GM06990 (cell line): Measurements from ENCODE around the gene MRPS18A.

Source experiments
- DNase-seq: peaks from one replicate; pipeline ENCODE4 v3.0.0-alpha.2; 2011; ENCODE audit not compliant: insufficient read length; ENCODE audit errors: extremely low read depth
- H3K27me3 ChIP-seq: replicated peaks from 2 replicates; pipeline ENCODE4 v1.6.0; 2011; ENCODE audit warnings: low read length; ENCODE audit not compliant: control insufficient read depth, insufficient read depth
- H3K36me3 ChIP-seq: 2 replicates; pipeline ENCODE4 v1.5.1; 2011; ENCODE audit warnings: low read length; ENCODE audit not compliant: control insufficient read depth, insufficient read depth
- H3K4me3 ChIP-seq: replicated peaks from 2 replicates; pipeline ENCODE4 v1.5.1; 2011; ENCODE audit warnings: low read depth, mild to moderate bottlenecking, control low read depth, low read length
- CTCF ChIP-seq: IDR thresholded peaks from 2 replicates; pipeline ENCODE4 v1.5.1; 2011; ENCODE audit warnings: low read length, control low read depth, mild to moderate bottlenecking, inconsistent platforms; ENCODE audit not compliant: insufficient read depth, poor library complexity, severe bottlenecking

MRPS18A gene

GRCh38 chr6:43709654-43710303 is 22.2 kb upstream of the MRPS18A start:
- no peak overlapping the region for H3K4me3 ChIP-seq
- no peak for TF ChIP-seq CTCF
- no peaks in the 10 kb centered on the region for H3K27me3 ChIP-seq
- no peak for DNase-seq
- H3K36me3 ChIP-seq: no peaks in the 10 kb centered on the region

- DNase-seq: no peak
- Histone ChIP-seq H3K27me3 (no peaks in the 10 kb centered on the region), H3K36me3 (no peaks in the 10 kb centered on the region), H3K4me3 (no peak overlapping the region)
- TF ChIP-seq CTCF: no peak
Observed at GRCh38 chr6:43708860-43709653, 21.5 kb upstream of the MRPS18A start.

DNA sequence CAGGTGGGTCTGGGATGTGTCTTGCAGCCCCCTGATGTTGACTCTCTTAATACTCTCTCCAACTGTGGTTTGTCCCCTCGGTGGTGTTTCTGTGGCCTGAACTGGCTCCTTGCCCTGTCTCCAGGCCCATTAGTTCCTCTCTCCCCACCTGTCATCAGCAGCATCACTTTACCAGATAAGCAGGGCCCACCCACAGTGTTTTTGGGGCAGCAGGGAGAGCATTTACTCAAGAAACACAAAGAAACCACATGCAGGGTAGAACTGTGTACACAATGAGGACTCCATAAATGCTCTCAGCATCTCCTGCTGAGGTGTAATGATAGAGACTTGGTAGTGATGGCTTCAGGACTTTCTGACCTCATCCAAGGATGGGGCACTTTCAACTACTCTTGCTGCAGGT is 20.2 kb upstream of the MRPS18A start:
- DNase-seq: no peak
- Histone ChIP-seq H3K4me3 (no peak overlapping the region), H3K27me3 (no peaks in the 10 kb centered on the region), H3K36me3 (no peaks in the 10 kb centered on the region)
- TF ChIP-seq CTCF: no peak

GRCh38 chr6:43707269-43707668 is 19.7 kb upstream of the MRPS18A start:
- no peaks in the 10 kb centered on the region for H3K36me3 ChIP-seq
- no peak for DNase-seq
- no peaks in the 10 kb centered on the region for H3K27me3 ChIP-seq
- no peak for TF ChIP-seq CTCF
- no peak overlapping the region for H3K4me3 ChIP-seq

- no peak for DNase-seq
- H3K27me3 ChIP-seq: no peaks in the 10 kb centered on the region
- no peak overlapping the region for H3K4me3 ChIP-seq
- H3K36me3 ChIP-seq: no peaks in the 10 kb centered on the region
- TF ChIP-seq CTCF: no peak
Observed at GRCh38 chr6:43706788-43707187, 19.2 kb upstream of the MRPS18A start.
